Tibial nerve (tissue), 4 donors: ENCODE results near the gene ZNF714. TPM values are rescaled to one million over a fixed set of nuclear protein-coding genes. Genes with fewer than 3 reads are reported as not detected.
A peak's percentile ranks its signal among the peaks of the same experiment; 100 is the strongest.

Source experiments
- DNase-seq, 2 donors: peaks; one replicate each; pipeline ENCODE4 v3.0.0-alpha.2; 2019; ENCODE audit warnings: low spot score in 2 of 2
- H3K27ac ChIP-seq, 4 donors: fragments of 200-600 bp; sonication (generic) in 3 of 4; one replicate each; pipeline ENCODE4 v1.5.1; 2017 to 2019; ENCODE audit warnings: mild to moderate bottlenecking in 1 of 4
- H3K27me3 ChIP-seq, 2 donors: fragments of 200-600 bp; sonication (generic) in 1 of 2; one replicate each; pipeline versions ENCODE4 v1.5.1 to v1.6.0; 2017 to 2019
- H3K36me3 ChIP-seq, 3 donors: fragments of 200-600 bp; sonication (generic); one replicate each; pipeline ENCODE4 v1.5.1; 2018 to 2019
- H3K4me1 ChIP-seq, 4 donors: fragments of 200-600 bp; sonication (generic) in 3 of 4; one replicate each; pipeline ENCODE4 v1.5.1; 2017 to 2019
- H3K4me3 ChIP-seq, 4 donors: fragments of 200-600 bp; sonication (generic) in 3 of 4; one replicate each; pipeline ENCODE4 v1.5.1; 2017 to 2019; ENCODE audit warnings: mild to moderate bottlenecking in 1 of 4, moderate library complexity in 1 of 4
- H3K9me3 ChIP-seq, 4 donors: fragments of 200-600 bp; sonication (generic) in 3 of 4; one replicate each; pipeline ENCODE4 v1.5.1; 2017 to 2019
- CTCF ChIP-seq, 5 experiments: fragments of 200-600 bp in 3 of 5; fragments of 450-650 bp in 2 of 5; sonication (generic) in 3 of 5; IDR thresholded peaks; one replicate each; pipeline ENCODE4 v1.5.1; 2016 to 2019; ENCODE audit warnings: antibody characterized with exemption in 5 of 5, mild to moderate bottlenecking in 3 of 5, moderate library complexity in 2 of 5
- EP300 ChIP-seq, 2 donors: sonication (generic); formaldehyde crosslinking; IDR thresholded peaks; one replicate each; pipeline ENCODE4 v1.6.1; 2017; ENCODE audit warnings: antibody characterized with exemption in 2 of 2, mild to moderate bottlenecking in 1 of 2
- POLR2A ChIP-seq, 2 donors: fragments of 450-650 bp; IDR thresholded peaks; one replicate each; pipeline ENCODE4 v1.6.1; 2017; ENCODE audit warnings: antibody characterized with exemption in 2 of 2, mild to moderate bottlenecking in 2 of 2, moderate library complexity in 2 of 2
- WGBS, 2 donors: methylation state at CpG; one replicate each; pipeline ENCODE4 v1.1.5; 2018; 5-methylcytosine and 5-hydroxymethylcytosine counted together
- total RNA-seq, 4 donors: library from RNA; depleted of rRNA; stranded (reverse); fragments of >200 nt; gene quantifications; one replicate each; pipeline ENCODE4 v1.1.0, GENCODE V29; 2016

The ZNF714 gene
- total RNA-seq, 4 donors from 2014 or later = 1.8 to 9.8 (median 5.0) TPM

- peaks cover 0 to 33% (median 3%) of the 10 kb centered on the region in 3 donors for H3K36me3 ChIP-seq
- H3K27ac ChIP-seq = peak within 1 kb of the TSS; percentile 61 to 88 (median 84)
- H3K4me1 ChIP-seq = peaks cover 0 to 16% (median 0%) of the 10 kb centered on the region in 4 donors
- peak in 1 of 5 experiments; percentile 13 for TF ChIP-seq CTCF (IDR thresholded peaks at IDR 0.05)
- peak in 1 of 2 donors; percentile 84 for TF ChIP-seq EP300 (IDR thresholded peaks at IDR 0.05)
- TF ChIP-seq POLR2A (IDR thresholded peaks at IDR 0.05) = peak; percentile 23 to 67
- peak; percentile 87 to 92 for DNase-seq
- WGBS, 2 donors = 1 to 2% methylated on average over 23 to 29 of the region's 30 CpGs
- H3K9me3 ChIP-seq = no peaks in the 10 kb centered on the region
- no peaks in the 10 kb centered on the region for H3K27me3 ChIP-seq
- peak within 1 kb of the TSS; percentile 56 to 76 (median 74) for H3K4me3 ChIP-seq
Observed at GRCh38 chr19:21141787-21142464, 59.9 kb downstream of the ZNF714 start, which contains the start of gene ZNF431. Gene ZNF431 (plus strand): TSS chr19:21142040. CDS start chr19:21142184, 144 bp downstream.

- TF ChIP-seq CTCF (IDR thresholded peaks at IDR 0.05) = no peak
- no peak for TF ChIP-seq EP300 (IDR thresholded peaks at IDR 0.05)
- no peak for TF ChIP-seq POLR2A (IDR thresholded peaks at IDR 0.05)
- Histone ChIP-seq H3K36me3 (peaks cover 0 to 48% (median 3%) of the 10 kb centered on the region in 3 donors), H3K9me3 (no peaks in the 10 kb centered on the region), H3K27me3 (no peaks in the 10 kb centered on the region), H3K27ac (no peak overlapping the region), H3K4me1 (peaks cover 0 to 16% (median 0%) of the 10 kb centered on the region in 4 donors), H3K4me3 (no peak overlapping the region)
- WGBS, 2 donors = 83 to 88% methylated on average over 5 of the region's 5 CpGs
- no peak for DNase-seq
Observed at GRCh38 chr19:21143428-21143827, 61.4 kb downstream of the ZNF714 start.

DNA sequence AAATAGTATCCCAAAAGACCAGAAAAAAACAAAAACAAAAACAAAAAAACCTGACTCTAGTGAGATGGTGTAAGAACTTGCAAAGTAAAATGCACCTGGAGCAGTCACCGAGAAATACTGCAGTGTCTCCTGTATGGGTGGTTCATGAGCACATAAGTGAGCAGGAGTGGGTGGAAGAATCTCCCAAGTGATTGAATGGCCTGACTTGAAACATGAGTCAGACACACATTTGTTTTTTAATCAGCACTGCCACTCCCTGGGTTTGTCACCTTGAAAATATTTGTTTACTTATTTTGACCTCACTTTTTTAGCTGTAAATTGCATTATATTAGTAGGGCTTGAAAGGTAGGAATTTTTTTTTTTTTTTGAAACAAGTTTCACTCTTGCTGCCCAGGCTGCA is 61.9 kb downstream of the ZNF714 start:
- Histone ChIP-seq H3K27ac (no peak overlapping the region), H3K9me3 (no peaks in the 10 kb centered on the region), H3K4me3 (no peak overlapping the region), H3K36me3 (peaks cover 0 to 52% (median 3%) of the 10 kb centered on the region in 3 donors), H3K27me3 (no peaks in the 10 kb centered on the region), H3K4me1 (peaks cover 0 to 16% (median 0%) of the 10 kb centered on the region in 4 donors)
- TF ChIP-seq CTCF (IDR thresholded peaks at IDR 0.05) = no peak
- no peak for TF ChIP-seq EP300 (IDR thresholded peaks at IDR 0.05)
- no peak for TF ChIP-seq POLR2A (IDR thresholded peaks at IDR 0.05)
- WGBS, 2 donors = 85 to 100% methylated on average over 1 of the region's 1 CpG
- DNase-seq = no peak

GRCh38 chr19:21147540-21147939 is 65.5 kb downstream of the ZNF714 start:
- Histone ChIP-seq H3K27ac (no peak overlapping the region), H3K9me3 (no peaks in the 10 kb centered on the region), H3K4me3 (no peak overlapping the region), H3K27me3 (no peaks in the 10 kb centered on the region), H3K4me1 (peaks cover 0 to 9% (median 0%) of the 10 kb centered on the region in 4 donors), H3K36me3 (peaks cover 0 to 86% (median 3%) of the 10 kb centered on the region in 3 donors)
- DNase-seq = no peak
- TF ChIP-seq POLR2A (IDR thresholded peaks at IDR 0.05) (no peak), EP300 (IDR thresholded peaks at IDR 0.05) (no peak), CTCF (IDR thresholded peaks at IDR 0.05) (no peak)
- WGBS, 2 donors = 95 to 96% methylated on average over 1 of the region's 1 CpG

- DNase-seq = no peak
- no peaks in the 10 kb centered on the region for H3K9me3 ChIP-seq
- H3K36me3 ChIP-seq = peaks cover 0 to 98% (median 3%) of the 10 kb centered on the region in 3 donors
- H3K27me3 ChIP-seq = no peaks in the 10 kb centered on the region
- H3K4me3 ChIP-seq = no peak overlapping the region
- H3K27ac ChIP-seq = no peak overlapping the region
- H3K4me1 ChIP-seq = no peaks in the 10 kb centered on the region
- no peak for TF ChIP-seq CTCF (IDR thresholded peaks at IDR 0.05)
- TF ChIP-seq POLR2A (IDR thresholded peaks at IDR 0.05) = no peak
Observed at GRCh38 chr19:21148681-21149080, 66.7 kb downstream of the ZNF714 start.
